GM19397 (cell line): Measurements from ENCODE around the gene CFDP1.

Experiments
- ATAC-seq: cut with Tn5 transposase; IDR thresholded peaks from one replicate; pipeline ENCODE4 v1.9.1; 2021; ENCODE audit warnings: mild to moderate bottlenecking, moderate library complexity; ENCODE audit not compliant: unreplicated experiment

The CFDP1 gene

GRCh38 chr16:75377729-75378386 lies 55.4 kb downstream of the CFDP1 start:
- ATAC-seq = no peak

GRCh38 chr16:75376475-75377161 lies 56.7 kb downstream of the CFDP1 start:
- ATAC-seq = no peak

GRCh38 chr16:75374388-75374787 lies 58.9 kb downstream of the CFDP1 start:
- no peak for ATAC-seq

GRCh38 chr16:75372236-75372856 lies 61.0 kb downstream of the CFDP1 start:
- no peak for ATAC-seq

- ATAC-seq = no peak
These were observed 62.1 kb downstream of the CFDP1 start for GRCh38 chr16:75371171-75371570.

GRCh38 chr16:75364286-75364791 lies 69.0 kb downstream of the CFDP1 start:
- ATAC-seq = no peak

- ATAC-seq = no peak
These were observed 70.5 kb downstream of the CFDP1 start for GRCh38 chr16:75362846-75363245.

GRCh38 chr16:75361936-75362335 lies 71.4 kb downstream of the CFDP1 start:
- ATAC-seq = no peak

GRCh38 chr16:75354170-75354569 lies 79.1 kb downstream of the CFDP1 start:
- no peak for ATAC-seq

- no peak for ATAC-seq
These were observed 82.1 kb downstream of the CFDP1 start for GRCh38 chr16:75351183-75351582.

GRCh38 chr16:75345711-75346110 lies 87.6 kb downstream of the CFDP1 start:
- ATAC-seq = no peak

- ATAC-seq = no peak
These were observed 89.4 kb downstream of the CFDP1 start for GRCh38 chr16:75343941-75344340.

GRCh38 chr16:75343286-75343685 lies 90.0 kb downstream of the CFDP1 start:
- no peak for ATAC-seq

GRCh38 chr16:75342308-75342811 lies 90.9 kb downstream of the CFDP1 start:
- no peak for ATAC-seq

- no peak for ATAC-seq
These were observed 91.6 kb downstream of the CFDP1 start for GRCh38 chr16:75341564-75342307.

- ATAC-seq = no peak
These were observed 92.4 kb downstream of the CFDP1 start for GRCh38 chr16:75340741-75341491.

GRCh38 chr16:75337430-75337829 lies 95.9 kb downstream of the CFDP1 start:
- ATAC-seq = no peak

GRCh38 chr16:75336521-75336920 lies 96.8 kb downstream of the CFDP1 start:
- ATAC-seq = no peak

GRCh38 chr16:75333721-75334163 lies 99.6 kb downstream of the CFDP1 start:
- no peak for ATAC-seq

GRCh38 chr16:75329943-75330342 lies 103.4 kb downstream of the CFDP1 start:
- ATAC-seq = no peak
